ACHN (cell line): ENCODE data around the gene ANKLE2.
A peak's percentile ranks its signal among the peaks of the same experiment; 100 is the strongest.
"Not testable (repeated sequence)": the region's sequence is repeated elsewhere in the genome, so short reads cannot be mapped to it uniquely, and the experiment has no call there.

Experiments used
- DNase-seq: peaks from one replicate; pipeline ENCODE4 v3.0.0-alpha.2; 2015
- in situ Hi-C: cut with HindIII; loops from 2 replicates; pipeline ENCODE4 v1.10.0; 2017; ENCODE audit warnings: low sequenced_read_pairs, low pct_ligation_motif_present, low pct_unique_long_range_greater_than_20kb

Gene ANKLE2

GRCh38 chr12:132758825-132759224, 2.8 kb downstream of the ANKLE2 start:
- DNase-seq, in situ Hi-C loops: not testable (repeated sequence)

GRCh38 chr12:132754160-132754932, 7.3 kb downstream of the ANKLE2 start:
- DNase-seq, result no peak
- in situ Hi-C loops, result no loop called here

- DNase-seq, in situ Hi-C loops: not testable (repeated sequence)
Observed at GRCh38 chr12:132753670-132754069, 8.0 kb downstream of the ANKLE2 start.

- no peak for DNase-seq
- in situ Hi-C loops, result no loop called here
Observed at GRCh38 chr12:132748319-132748718, 13.3 kb downstream of the ANKLE2 start.

GRCh38 chr12:132747896-132748295, 13.7 kb downstream of the ANKLE2 start:
- DNase-seq, result no peak
- in situ Hi-C loops, result no loop called here

GRCh38 chr12:132747395-132747794, 14.2 kb downstream of the ANKLE2 start:
- in situ Hi-C loops, result no loop called here
- DNase-seq, result no peak

GRCh38 chr12:132746613-132747012, 15.0 kb downstream of the ANKLE2 start:
- no peak for DNase-seq
- in situ Hi-C loops, result no loop called here

- in situ Hi-C loops, result no loop called here
- no peak for DNase-seq
Observed at GRCh38 chr12:132743831-132744230, 17.8 kb downstream of the ANKLE2 start.

GRCh38 chr12:132741620-132742019, 20.0 kb downstream of the ANKLE2 start:
- in situ Hi-C loops, result no loop called here
- no peak for DNase-seq

GRCh38 chr12:132740652-132741051, 21.0 kb downstream of the ANKLE2 start:
- in situ Hi-C loops, result no loop called here
- no peak for DNase-seq

GRCh38 chr12:132740313-132740646, 21.4 kb downstream of the ANKLE2 start:
- in situ Hi-C loops, result no loop called here
- no peak for DNase-seq

GRCh38 chr12:132739600-132740312, 21.9 kb downstream of the ANKLE2 start:
- DNase-seq, result no peak
- in situ Hi-C loops, result no loop called here

GRCh38 chr12:132736913-132737312, 24.7 kb downstream of the ANKLE2 start:
- in situ Hi-C loops, result no loop called here
- DNase-seq, result no peak

- in situ Hi-C loops, result no loop called here
- DNase-seq, result no peak
Observed at GRCh38 chr12:132736378-132736777, 25.3 kb downstream of the ANKLE2 start.

- in situ Hi-C loops, result no loop called here
- no peak for DNase-seq
Observed at GRCh38 chr12:132735496-132735895, 26.1 kb downstream of the ANKLE2 start.

GRCh38 chr12:132734206-132734605, 27.4 kb downstream of the ANKLE2 start:
- in situ Hi-C loops, result no loop called here
- no peak for DNase-seq

- in situ Hi-C loops, result no loop called here
- no peak for DNase-seq
Observed at GRCh38 chr12:132731574-132731973, 30.1 kb downstream of the ANKLE2 start.

- no peak for DNase-seq
- in situ Hi-C loops, result no loop called here
Observed at GRCh38 chr12:132730353-132730752, 31.3 kb downstream of the ANKLE2 start.

- in situ Hi-C loops, result no loop called here
- DNase-seq, result peak; percentile 35
Observed at GRCh38 chr12:132729541-132730320, 31.9 kb downstream of the ANKLE2 start.
